Stimulated activated naive CD8-positive, alpha-beta T cell treated with anti-CD3 and anti-CD28 coated beads, Interleukin-15, amount 100 ng/mL, for 72 hours (primary cell): ENCODE data around the gene ANKRD36C.
"Not testable (repeated sequence)": the region's sequence is repeated elsewhere in the genome, so short reads cannot be mapped to it uniquely, and the experiment has no call there.

ENCODE experiments used
- ATAC-seq: fragments of 150-1000 bp; cut with Tn5 transposase; 2 replicates; pipeline ENCODE4 v1.10.0; 2021; ENCODE audit warnings: mild to moderate bottlenecking, moderate library complexity
- DNase-seq, 2 donors: peaks; one replicate each; pipeline ENCODE4 v3.0.0; 2021 to 2022
- H3K27ac Mint-ChIP-seq, 2 donors: one replicate each; pipeline ENCODE4 v1.8.0; 2022; ENCODE audit warnings: mild to moderate bottlenecking in 2 of 2, mixed read lengths in 2 of 2, moderate library complexity in 2 of 2
- H3K27me3 Mint-ChIP-seq: one replicate; pipeline ENCODE4 v1.8.0; 2022; ENCODE audit warnings: mixed read lengths
- H3K4me1 Mint-ChIP-seq: one replicate; pipeline ENCODE4 v1.8.0; 2022; ENCODE audit warnings: mild to moderate bottlenecking, mixed read lengths
- H3K4me3 Mint-ChIP-seq, 2 donors: one replicate each; pipeline ENCODE4 v1.8.0; 2022; ENCODE audit warnings: mild to moderate bottlenecking in 2 of 2, mixed read lengths in 2 of 2, moderate library complexity in 1 of 2
- H3K9me3 Mint-ChIP-seq, 2 donors: one replicate each; pipeline ENCODE4 v1.8.0; 2022; ENCODE audit warnings: mixed read lengths in 2 of 2

The ANKRD36C gene

GRCh38 chr2:95789385-95789784 lies 202.2 kb downstream of the ANKRD36C start:
- not testable (repeated sequence) for DNase-seq, H3K27me3 Mint-ChIP-seq, H3K4me1 Mint-ChIP-seq, H3K27ac Mint-ChIP-seq, H3K9me3 Mint-ChIP-seq, H3K4me3 Mint-ChIP-seq
- ATAC-seq, result peak; percentile 76

GRCh38 chr2:95788642-95789041 lies 203.0 kb downstream of the ANKRD36C start:
- H3K4me1 Mint-ChIP-seq, H3K4me3 Mint-ChIP-seq, H3K27ac Mint-ChIP-seq, H3K9me3 Mint-ChIP-seq, ATAC-seq, DNase-seq, H3K27me3 Mint-ChIP-seq: not testable (repeated sequence)
